Caco-2 (cell line): ENCODE measurements around the gene GINS2. TPM values are rescaled to one million over a fixed set of nuclear protein-coding genes. Genes with fewer than 3 reads are reported as not detected.

Experiments used
- BruUV-seq: library from RNA; stranded (reverse); fragments of 400-500 nt; replicated peaks from 2 replicates; lab custom pipeline; 2021; lab: Mats Ljungman, UMichigan
- CTCF ChIA-PET: fragments of 300-600 bp; sonication (Branson Sonifier 250); formaldehyde crosslinking; loops from one replicate; lab custom pipeline; 2022; ENCODE audit warnings: antibody characterized with exemption; lab: Charles Lee
- POLR2A ChIA-PET: fragments of 300-600 bp; sonication (Branson Sonifier 250); formaldehyde crosslinking; loops from one replicate; lab custom pipeline; 2022; ENCODE audit warnings: antibody characterized with exemption; lab: Charles Lee
- DNase-seq, 2 experiments: peaks; one replicate each; pipeline versions ENCODE4 v3.0.0 to v3.0.0-alpha.2; 2020 to 2022
- H3K27me3 ChIP-seq: replicated peaks from 2 replicates; pipeline ENCODE4 v1.6.0; 2011; ENCODE audit warnings: low read length; ENCODE audit not compliant: control insufficient read depth, insufficient read depth
- H3K36me3 ChIP-seq: 2 replicates; pipeline ENCODE4 v1.5.1; 2011; ENCODE audit warnings: low read length; ENCODE audit not compliant: control insufficient read depth, insufficient read depth
- H3K4me1 ChIP-seq: fragments of 250-450 bp; sonication (Bioruptor Pico); 2 replicates; pipeline ENCODE4 v1.5.1; 2020; ENCODE audit warnings: mild to moderate bottlenecking
- H3K4me3 ChIP-seq: 2 replicates; pipeline ENCODE4 v1.5.1; 2011; ENCODE audit warnings: low read depth, mild to moderate bottlenecking, control low read depth, low read length
- H3K9me3 ChIP-seq: fragments of 250-450 bp; sonication (Bioruptor Pico); 2 replicates; pipeline ENCODE4 v1.5.1; 2020; ENCODE audit warnings: mild to moderate bottlenecking, moderate library complexity
- H3K27ac Mint-ChIP-seq: one replicate; pipeline ENCODE4 v1.8.0; 2022; ENCODE audit warnings: mixed read lengths; ENCODE audit not compliant: unreplicated experiment
- H3K27me3 Mint-ChIP-seq: one replicate; pipeline ENCODE4 v1.8.0; 2022; ENCODE audit warnings: mixed read lengths; ENCODE audit not compliant: insufficient read depth, unreplicated experiment
- H3K36me3 Mint-ChIP-seq: one replicate; pipeline ENCODE4 v1.8.0; 2022; ENCODE audit warnings: mild to moderate bottlenecking, mixed read lengths; ENCODE audit not compliant: insufficient read depth, unreplicated experiment
- H3K4me1 Mint-ChIP-seq: one replicate; pipeline ENCODE4 v1.8.0; 2022; ENCODE audit warnings: low read depth, mixed read lengths; ENCODE audit not compliant: unreplicated experiment
- H3K4me3 Mint-ChIP-seq: one replicate; pipeline ENCODE4 v1.8.0; 2022; ENCODE audit warnings: mild to moderate bottlenecking, moderate library complexity, mixed read lengths; ENCODE audit not compliant: unreplicated experiment
- H3K9me3 Mint-ChIP-seq: one replicate; pipeline ENCODE4 v1.8.0; 2022; ENCODE audit warnings: mixed read lengths; ENCODE audit not compliant: unreplicated experiment
- CTCF ChIP-seq, 2 experiments: fragments of 200-600 bp in 1 of 2; IDR thresholded peaks; 1 replicate in 1 of 2; 2 replicates in 1 of 2; pipeline versions ENCODE4 v1.5.1 to v1.8.0; 2011 to 2022; ENCODE audit warnings: antibody characterized with exemption in 1 of 2, control low read depth in 1 of 2, inconsistent platforms in 1 of 2, low read depth in 1 of 2, low read length in 1 of 2, mild to moderate bottlenecking in 1 of 2, moderate library complexity in 1 of 2; ENCODE audit not compliant: insufficient read depth in 1 of 2, severe bottlenecking in 1 of 2, unreplicated experiment in 1 of 2
- intact Hi-C: fragments of 100-400 bp; cut with micrococcal nuclease; formaldehyde crosslinking; loops from one replicate; pipeline ENCODE4 v1.10.0; 2022; ENCODE audit not compliant: unreplicated experiment
- total RNA-seq: library from RNA; stranded (reverse); gene quantifications from 2 replicates; pipeline ENCODE4 v1.2.3, GENCODE V29; 2022

GINS2 gene
- total RNA-seq, 1 experiment from 2014 or later: 62.9 TPM

GRCh38 chr16:85636234-85636812 is 52.4 kb downstream of the GINS2 start:
- CTCF ChIA-PET: interaction anchor here (0.6 to 1.1 kb wide), 2 partner anchors 10 to 345 kb away, joined by 3 to 5 read pairs; no protein-coding TSS in a partner anchor
- H3K4me3 Mint-ChIP-seq: no peak overlapping the region
- no peaks in the 10 kb centered on the region for H3K4me1 Mint-ChIP-seq
- H3K27ac Mint-ChIP-seq: no peak overlapping the region
- no peak for TF ChIP-seq CTCF (IDR thresholded peaks at IDR 0.05; ENCODE audit: insufficient read depth in 1 of 2, low read depth in 1 of 2, low read length in 1 of 2, severe bottlenecking in 1 of 2, unreplicated experiment in 1 of 2)
- intact Hi-C loops: no loop called here
- H3K27me3 Mint-ChIP-seq: no peaks in the 10 kb centered on the region
- Histone ChIP-seq H3K4me3 (no peak overlapping the region), H3K4me1 (no peaks in the 10 kb centered on the region), H3K36me3 (peaks cover 2% of the 10 kb centered on the region; the same call in 1 of the 2 replicates), H3K27me3 (no peaks in the 10 kb centered on the region), H3K9me3 (no peaks in the 10 kb centered on the region)
- H3K9me3 Mint-ChIP-seq: no peaks in the 10 kb centered on the region
- POLR2A ChIA-PET: interaction anchor here (0.6 kb wide), 1 partner anchor 23 kb away, joined by 4 read pairs; the partner anchor contains the start of gene GSE1
- no peak for DNase-seq
- H3K36me3 Mint-ChIP-seq: peaks cover 48% of the 10 kb centered on the region
- BruUV-seq: no TSS peak

- ChIA-PET CTCF (no interaction called here), POLR2A (interaction anchor here (0.6 kb wide), 1 partner anchor 23 kb away, joined by 4 read pairs; the partner anchor contains the start of gene GSE1)
- BruUV-seq: no TSS peak
- Mint-ChIP-seq H3K27me3 (no peaks in the 10 kb centered on the region), H3K4me1 (no peaks in the 10 kb centered on the region), H3K27ac (no peak overlapping the region), H3K9me3 (no peaks in the 10 kb centered on the region), H3K4me3 (no peak overlapping the region), H3K36me3 (peaks cover 44% of the 10 kb centered on the region)
- H3K36me3 ChIP-seq: peaks cover 2% of the 10 kb centered on the region; the same call in 1 of the 2 replicates
- no peak overlapping the region for H3K4me3 ChIP-seq
- H3K9me3 ChIP-seq: no peaks in the 10 kb centered on the region
- TF ChIP-seq CTCF (IDR thresholded peaks at IDR 0.05; ENCODE audit: insufficient read depth in 1 of 2, low read depth in 1 of 2, low read length in 1 of 2, severe bottlenecking in 1 of 2, unreplicated experiment in 1 of 2): no peak
- no peaks in the 10 kb centered on the region for H3K4me1 ChIP-seq
- intact Hi-C loops: no loop called here
- H3K27me3 ChIP-seq: no peaks in the 10 kb centered on the region
- DNase-seq: no peak
Measured at GRCh38 chr16:85635545-85636140, 53.1 kb downstream of the GINS2 start.

GRCh38 chr16:85634747-85635544 is 53.8 kb downstream of the GINS2 start:
- Mint-ChIP-seq H3K36me3 (peaks cover 44% of the 10 kb centered on the region), H3K27me3 (no peaks in the 10 kb centered on the region), H3K4me3 (no peak overlapping the region), H3K9me3 (no peaks in the 10 kb centered on the region), H3K4me1 (no peaks in the 10 kb centered on the region), H3K27ac (no peak overlapping the region)
- DNase-seq: no peak
- H3K9me3 ChIP-seq: no peaks in the 10 kb centered on the region
- CTCF ChIA-PET: no interaction called here
- no peak overlapping the region for H3K4me3 ChIP-seq
- no TSS peak for BruUV-seq
- intact Hi-C loops: no loop called here
- H3K4me1 ChIP-seq: no peaks in the 10 kb centered on the region
- H3K27me3 ChIP-seq: no peaks in the 10 kb centered on the region
- H3K36me3 ChIP-seq: peaks cover 2% of the 10 kb centered on the region; the same call in 1 of the 2 replicates
- POLR2A ChIA-PET: no interaction called here
- TF ChIP-seq CTCF (IDR thresholded peaks at IDR 0.05; ENCODE audit: insufficient read depth in 1 of 2, low read depth in 1 of 2, low read length in 1 of 2, severe bottlenecking in 1 of 2, unreplicated experiment in 1 of 2): peak; percentile 22 to 46
